Measurements from ENCODE around the gene POLR2M.

The POLR2M gene

GRCh38 chr15:57692709-57693108 lies 13.8 kb upstream of the POLR2M start:
- DNase-seq (ENCODE audit: low read depth) = no peak

GRCh38 chr15:57694279-57694678 lies 12.2 kb upstream of the POLR2M start:
- no peak for DNase-seq (ENCODE audit: low read depth)

- DNase-seq (ENCODE audit: low read depth) = no peak
These were observed 10.4 kb upstream of the POLR2M start for GRCh38 chr15:57696146-57696545.

GRCh38 chr15:57697588-57697987 lies 8.9 kb upstream of the POLR2M start:
- DNase-seq (ENCODE audit: low read depth) = no peak

- no peak for DNase-seq (ENCODE audit: low read depth)
These were observed 8.3 kb upstream of the POLR2M start for GRCh38 chr15:57698243-57698642.

- DNase-seq (ENCODE audit: low read depth) = no peak
These were observed 7.5 kb upstream of the POLR2M start for GRCh38 chr15:57698991-57699390.

GRCh38 chr15:57703387-57703786 lies 3.1 kb upstream of the POLR2M start:
- no peak for DNase-seq (ENCODE audit: low read depth)

- DNase-seq (ENCODE audit: low read depth) = no peak
These were observed 2.1 kb upstream of the POLR2M start for GRCh38 chr15:57704441-57704840.

GRCh38 chr15:57705746-57706404 lies 639 bp upstream of the POLR2M start:
- DNase-seq (ENCODE audit: low read depth) = no peak

- DNase-seq (ENCODE audit: low read depth) = no peak
These were observed 1.5 kb downstream of the POLR2M start for GRCh38 chr15:57708047-57708446.

- DNase-seq (ENCODE audit: low read depth) = no peak
These were observed 11.8 kb downstream of the POLR2M start for GRCh38 chr15:57718309-57718708.

GRCh38 chr15:57720867-57721266 lies 14.4 kb downstream of the POLR2M start:
- DNase-seq (ENCODE audit: low read depth) = no peak

GRCh38 chr15:57726411-57726810 lies 19.9 kb downstream of the POLR2M start:
- DNase-seq (ENCODE audit: low read depth) = no peak

GRCh38 chr15:57727031-57727430 lies 20.5 kb downstream of the POLR2M start:
- DNase-seq (ENCODE audit: low read depth) = no peak

- DNase-seq (ENCODE audit: low read depth) = no peak
These were observed 21.9 kb downstream of the POLR2M start for GRCh38 chr15:57728436-57728835.

- no peak for DNase-seq (ENCODE audit: low read depth)
These were observed 24.4 kb downstream of the POLR2M start for GRCh38 chr15:57730876-57731275.

- no peak for DNase-seq (ENCODE audit: low read depth)
These were observed 25.1 kb downstream of the POLR2M start for GRCh38 chr15:57731530-57732103.

- DNase-seq (ENCODE audit: low read depth) = peak; percentile 13
These were observed 26.2 kb downstream of the POLR2M start for GRCh38 chr15:57732526-57733331.

GRCh38 chr15:57734860-57735259 lies 28.3 kb downstream of the POLR2M start:
- no peak for DNase-seq (ENCODE audit: low read depth)

GRCh38 chr15:57735431-57735830 lies 28.9 kb downstream of the POLR2M start:
- DNase-seq (ENCODE audit: low read depth) = no peak

- DNase-seq (ENCODE audit: low read depth) = no peak
These were observed 29.4 kb downstream of the POLR2M start for GRCh38 chr15:57735891-57736290.

- no peak for DNase-seq (ENCODE audit: low read depth)
These were observed 30.1 kb downstream of the POLR2M start for GRCh38 chr15:57736591-57736990.

- no peak for DNase-seq (ENCODE audit: low read depth)
These were observed 32.3 kb downstream of the POLR2M start for GRCh38 chr15:57738734-57739237.

Data from stimulated activated CD8-positive, alpha-beta memory T cell treated with anti-CD3 and anti-CD28 coated beads, Interleukin-12 subunit alpha, Interleukin-12 subunit beta, amount 100 ng/mL, for 1 hour (primary cell).